K562 (cell line): ENCODE measurements around the gene ANXA9. TPM values are rescaled to one million over a fixed set of nuclear protein-coding genes. Genes with fewer than 3 reads are reported as not detected.

ENCODE experiments used
- CHD7 ChIP-seq: fragments of 200-600 bp; sonication (generic); IDR thresholded peaks from one replicate; pipeline ENCODE4 v1.6.1; 2012; ENCODE audit warnings: mild to moderate bottlenecking, low read depth, low read length, inconsistent platforms
- CREB3L1 ChIP-seq: fragments of 450-650 bp; IDR thresholded peaks from 2 replicates; pipeline ENCODE4 v1.6.1; 2014; ENCODE audit warnings: low read depth, mild to moderate bottlenecking, moderate library complexity, borderline replicate concordance
- E2F6 ChIP-seq, 2 experiments: IDR thresholded peaks; 2 replicates each; pipeline ENCODE4 v1.6.1; 2011; ENCODE audit warnings: borderline replicate concordance in 1 of 2, control low read depth in 1 of 2, low read depth in 1 of 2, low read length in 1 of 2, mild to moderate bottlenecking in 1 of 2, mixed read lengths in 1 of 2, moderate library complexity in 1 of 2; ENCODE audit not compliant: insufficient read depth in 1 of 2, insufficient read length in 1 of 2, poor library complexity in 1 of 2, severe bottlenecking in 1 of 2; ENCODE audit errors: extremely low read depth in 1 of 2
- PKNOX1 ChIP-seq: fragments of 450-650 bp; IDR thresholded peaks from 2 replicates; pipeline ENCODE4 v1.6.1; 2016
- TAF15 ChIP-seq: fragments of 200-400 bp; formaldehyde crosslinking; IDR thresholded peaks from 2 replicates; pipeline ENCODE4 v1.6.1; 2017; ENCODE audit warnings: mild to moderate bottlenecking, low read depth, low read length, moderate library complexity
- TCFL5 ChIP-seq: fragments of 250-450 bp; sonication (Bioruptor Pico); conservative IDR thresholded peaks from 2 replicates; pipeline ENCODE4 v1.6.1; 2021; ENCODE audit warnings: mild to moderate bottlenecking, moderate library complexity, matching md5 sums
- ZBED1 ChIP-seq: IDR thresholded peaks from 2 replicates; pipeline ENCODE4 v1.6.1; 2014
- ZC3H11A ChIP-seq: IDR thresholded peaks from 2 replicates; pipeline ENCODE4 v1.6.1; 2012; ENCODE audit warnings: low read depth, low read length, improper control_type of control experiment
- ZNF561 ChIP-seq: fragments of 450-650 bp; formaldehyde crosslinking; conservative IDR thresholded peaks from 2 replicates; pipeline ENCODE4 v1.4.0; 2020; ENCODE audit warnings: mild to moderate bottlenecking, moderate library complexity
- ZNF778 ChIP-seq: fragments of 450-650 bp; formaldehyde crosslinking; IDR thresholded peaks from 2 replicates; pipeline ENCODE4 v1.4.0; 2020; ENCODE audit warnings: mild to moderate bottlenecking, moderate library complexity
- ZSCAN32 ChIP-seq: fragments of 450-650 bp; formaldehyde crosslinking; IDR thresholded peaks from 2 replicates; pipeline ENCODE4 v1.4.0; 2020; ENCODE audit warnings: mild to moderate bottlenecking, moderate library complexity
- polyA plus RNA-seq, 8 experiments: library from polyadenylated mRNA; depleted of rRNA in 4 of 8; stranded (reverse) in 5 of 8; unstranded in 3 of 8; fragments of >200 nt; fragmentation: Nextera tagmentation in 2 of 8; fragmentation: Illumina TruSeq in 1 of 8; extraction: Ambion mirVana in 2 of 8; extraction: Trizol in 1 of 8; gene quantifications; 2 replicates each; pipeline versions ENCODE4 v1.2.1 to v1.2.3, GENCODE V29; 2011 to 2014; ENCODE audit warnings: inconsistent platforms in 1 of 8, missing spikeins in 1 of 8
- total RNA-seq, 7 experiments: library from RNA; depleted of rRNA in 6 of 7; stranded (reverse); fragments of >200 nt in 6 of 7; fragmentation: Illumina TruSeq in 2 of 7; extraction: Trizol in 2 of 7; gene quantifications; 2 replicates each; pipeline versions ENCODE4 v1.2.1 to v1.2.3, GENCODE V29; 2011 to 2021; ENCODE audit warnings: low replicate concordance in 1 of 7

The ANXA9 gene
- total and polyA plus RNA-seq, 9 of the 15 experiments (the other 6 are each of a cell fraction or from before 2014, with no cell fraction given), result 0.24 to 1.6 (median 0.57) TPM

GRCh38 chr1:151006327-151007052, 24.4 kb downstream of the ANXA9 start, which contains the start of gene MINDY1 (continued):
- TF ChIP-seq CHD7, result no peak
- TF ChIP-seq ZSCAN32, result 0 out of 2 replicates have a peak, but pooled peaks have one; percentile 32
- peak in 1 of 2 experiments; percentile 21 for TF ChIP-seq E2F6 (IDR thresholded peaks at IDR 0.05; ENCODE audit: borderline replicate concordance in 1 of 2, extremely low read depth in 1 of 2, insufficient read depth in 1 of 2, insufficient read length in 1 of 2, low read depth in 1 of 2, low read length in 1 of 2, poor library complexity in 1 of 2, severe bottlenecking in 1 of 2)
- TF ChIP-seq TAF15, result no peak
- no peak for TF ChIP-seq ZNF561 (CRISPR knock-in tag)
- no peak for TF ChIP-seq TCFL5 (CRISPR knock-in tag)
- TF ChIP-seq CREB3L1, result no peak
- TF ChIP-seq ZNF778, result no peak
- TF ChIP-seq ZC3H11A, result no peak
- 0 out of 2 replicates have a peak, but pooled peaks have one; percentile 8 for TF ChIP-seq PKNOX1
- TF ChIP-seq ZBED1, result no peak
